GM19463 (cell line): ENCODE measurements around the gene USB1.
"Not testable (repeated sequence)": the region's sequence is repeated elsewhere in the genome, so short reads cannot be mapped to it uniquely, and the experiment has no call there.

Experiments used
- ATAC-seq: cut with Tn5 transposase; IDR thresholded peaks from one replicate; pipeline ENCODE4 v1.9.1; 2021; ENCODE audit warnings: mild to moderate bottlenecking, moderate library complexity; ENCODE audit not compliant: unreplicated experiment

Gene USB1

GRCh38 chr16:57969451-57970123, 31.6 kb upstream of the USB1 start:
- no peak for ATAC-seq

DNA sequence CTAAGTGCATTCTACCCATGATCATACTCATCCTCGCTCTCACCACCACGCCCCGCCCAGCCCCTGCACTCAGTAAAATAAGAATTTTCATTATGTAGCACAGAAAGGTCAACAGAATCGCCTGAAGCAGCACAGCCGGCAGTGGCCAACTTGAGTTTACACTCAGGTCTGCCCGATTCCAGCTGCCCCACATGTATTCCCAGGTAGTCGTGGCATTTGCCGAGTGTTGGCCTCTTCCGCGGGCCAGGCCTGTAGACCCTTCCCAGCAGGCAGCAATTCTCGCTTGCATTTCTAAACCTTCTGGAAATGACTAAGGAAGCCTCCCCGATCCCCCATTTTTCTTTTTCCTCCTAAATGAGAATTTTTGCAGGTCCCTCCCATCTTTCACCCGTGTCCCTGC, 30.9 kb upstream of the USB1 start:
- no peak for ATAC-seq

GRCh38 chr16:57970970-57971369, 30.2 kb upstream of the USB1 start, which contains the start of gene CNGB1:
Gene CNGB1, minus strand, starts transcription at chr16:57971128. Its CDS starts 3,842 bp downstream, at chr16:57967286.
- ATAC-seq = no peak

GRCh38 chr16:57971848-57972247, 29.4 kb upstream of the USB1 start:
- ATAC-seq = no peak

DNA sequence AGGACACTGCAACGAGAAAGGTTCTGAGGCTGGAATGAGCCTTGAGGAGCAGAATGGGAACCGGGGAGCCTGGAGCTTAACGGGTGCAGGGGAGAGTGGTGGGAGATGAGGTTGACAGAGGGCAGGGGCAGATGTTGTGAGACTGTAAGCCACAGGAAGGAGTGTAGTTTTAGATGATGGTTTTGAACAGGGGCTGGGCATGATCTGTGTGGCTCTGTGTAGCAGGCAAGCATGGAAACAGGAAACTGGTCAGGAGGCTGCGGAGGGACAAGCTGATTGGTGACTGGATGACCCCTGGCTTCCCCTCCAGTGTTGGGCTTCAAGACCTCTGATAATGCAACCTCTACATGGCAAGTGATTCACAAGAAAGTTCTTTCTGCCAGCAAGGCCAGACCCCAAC, 28.9 kb upstream of the USB1 start:
- ATAC-seq = no peak

GRCh38 chr16:57976331-57976796, 24.8 kb upstream of the USB1 start:
- no peak for ATAC-seq

DNA sequence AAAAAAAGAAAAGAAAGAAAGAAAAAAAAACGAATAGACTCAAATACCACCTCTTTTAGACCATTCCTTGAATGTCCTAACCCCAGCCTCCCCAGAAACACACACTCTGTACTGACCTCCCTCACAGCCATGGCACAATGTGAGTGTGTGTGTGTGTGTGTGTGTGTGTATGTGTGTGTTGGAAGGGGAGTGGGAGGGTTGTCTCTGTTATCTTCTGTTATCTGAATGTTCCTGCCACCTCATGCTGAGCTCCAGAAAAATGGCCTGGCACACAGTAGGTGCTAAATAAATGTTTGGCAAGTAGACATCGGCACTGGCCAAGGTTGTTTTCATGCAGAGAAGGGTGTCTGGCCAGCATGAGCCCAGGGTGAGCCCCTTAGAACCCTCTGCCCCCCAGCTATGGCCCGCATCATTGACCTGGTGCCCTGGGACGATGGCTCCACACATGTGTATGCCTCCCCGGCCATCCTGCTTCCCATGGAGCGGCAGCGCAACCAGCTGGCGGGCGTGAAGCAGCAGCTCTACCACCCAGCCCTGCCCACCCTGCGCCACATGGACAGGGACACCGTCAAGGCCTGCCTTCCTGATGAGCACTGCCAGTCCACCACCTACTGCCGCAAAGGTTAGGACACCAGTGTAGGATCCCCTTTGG, 23.7 kb upstream of the USB1 start:
- ATAC-seq = no peak

- not testable (repeated sequence) for ATAC-seq
These were observed 23.1 kb upstream of the USB1 start for GRCh38 chr16:57978070-57978465.

GRCh38 chr16:57979006-57979585, 22.1 kb upstream of the USB1 start:
- no peak for ATAC-seq

DNA sequence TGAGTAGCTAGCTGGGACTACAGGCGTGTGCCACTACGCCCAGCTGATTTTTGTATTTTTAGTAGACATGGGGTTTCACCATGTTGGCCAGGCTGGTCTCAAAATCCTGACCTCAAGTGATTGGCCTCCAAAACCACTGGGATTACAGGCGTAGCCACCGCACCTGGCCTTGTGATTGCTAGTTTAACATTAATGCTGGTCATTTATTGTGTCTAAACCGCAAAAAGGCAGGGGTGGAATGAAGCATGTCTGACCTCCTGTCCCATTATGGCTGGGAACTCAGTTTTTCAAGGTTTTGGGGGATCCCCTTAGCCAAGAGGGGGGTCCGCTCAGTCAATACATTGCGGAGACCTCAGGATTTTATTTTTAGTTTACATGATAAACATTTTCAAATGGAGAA, 19.6 kb upstream of the USB1 start:
- no peak for ATAC-seq

DNA sequence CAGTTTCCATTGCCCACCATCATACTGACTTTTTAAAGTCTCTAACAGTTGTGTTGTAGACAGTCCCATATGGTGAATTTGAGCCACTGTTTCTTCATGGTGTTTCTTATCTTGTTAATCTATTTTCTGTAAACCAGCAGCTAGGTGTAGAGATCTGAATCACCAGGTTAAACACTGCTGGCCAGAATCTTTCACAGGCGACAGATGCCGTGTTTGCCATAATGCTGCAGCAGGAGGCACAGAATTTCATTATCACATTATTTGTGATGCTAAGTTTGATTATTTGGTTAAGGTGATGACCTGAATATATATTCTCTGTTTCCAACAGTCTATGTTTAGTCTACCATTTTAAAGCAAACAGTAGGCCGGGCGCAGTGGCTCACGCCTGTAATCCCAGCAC, 18.8 kb upstream of the USB1 start:
- no peak for ATAC-seq

DNA sequence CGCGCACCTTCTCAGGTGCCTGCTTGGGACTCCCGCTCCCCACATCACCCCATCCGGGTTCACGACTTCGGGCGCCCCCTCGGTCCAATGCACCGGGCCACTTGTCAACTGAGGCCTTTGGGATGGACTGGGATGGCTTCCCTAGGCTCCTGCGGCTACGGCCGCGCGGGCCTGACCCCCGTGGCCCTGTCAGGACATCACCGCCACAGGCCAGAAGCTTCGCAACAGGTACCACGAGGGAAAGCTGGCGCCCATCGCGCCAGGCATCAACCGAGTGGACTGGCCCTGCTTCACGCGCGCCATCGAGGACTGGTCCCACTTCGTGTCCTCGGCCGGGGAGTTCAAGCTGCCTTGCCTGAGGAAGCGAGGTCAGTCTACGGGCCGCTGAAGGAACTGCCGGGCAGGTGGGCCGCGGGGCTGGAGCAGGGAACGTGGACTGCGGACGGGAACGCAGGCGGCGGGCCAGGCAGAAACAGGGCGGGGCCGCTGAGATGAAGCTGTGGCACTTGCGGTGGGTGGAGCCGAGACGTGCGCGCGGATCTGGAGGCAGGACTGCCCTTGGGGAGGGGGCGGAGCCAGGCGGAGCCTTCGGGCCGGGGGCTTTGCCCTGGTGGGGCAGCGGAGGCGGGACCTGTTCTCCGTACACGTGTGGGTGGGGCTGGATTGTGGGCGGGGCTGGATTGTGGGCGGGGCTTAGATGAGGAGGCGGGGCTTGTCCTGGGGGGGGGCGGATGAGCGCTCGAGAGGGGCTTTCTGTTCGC, 16.6 kb upstream of the USB1 start:
- ATAC-seq = peak; percentile 69

- ATAC-seq = no peak
These were observed 15.7 kb upstream of the USB1 start for GRCh38 chr16:57985204-57986181.

- ATAC-seq = no peak
These were observed 15.0 kb upstream of the USB1 start for GRCh38 chr16:57986196-57986595.

DNA sequence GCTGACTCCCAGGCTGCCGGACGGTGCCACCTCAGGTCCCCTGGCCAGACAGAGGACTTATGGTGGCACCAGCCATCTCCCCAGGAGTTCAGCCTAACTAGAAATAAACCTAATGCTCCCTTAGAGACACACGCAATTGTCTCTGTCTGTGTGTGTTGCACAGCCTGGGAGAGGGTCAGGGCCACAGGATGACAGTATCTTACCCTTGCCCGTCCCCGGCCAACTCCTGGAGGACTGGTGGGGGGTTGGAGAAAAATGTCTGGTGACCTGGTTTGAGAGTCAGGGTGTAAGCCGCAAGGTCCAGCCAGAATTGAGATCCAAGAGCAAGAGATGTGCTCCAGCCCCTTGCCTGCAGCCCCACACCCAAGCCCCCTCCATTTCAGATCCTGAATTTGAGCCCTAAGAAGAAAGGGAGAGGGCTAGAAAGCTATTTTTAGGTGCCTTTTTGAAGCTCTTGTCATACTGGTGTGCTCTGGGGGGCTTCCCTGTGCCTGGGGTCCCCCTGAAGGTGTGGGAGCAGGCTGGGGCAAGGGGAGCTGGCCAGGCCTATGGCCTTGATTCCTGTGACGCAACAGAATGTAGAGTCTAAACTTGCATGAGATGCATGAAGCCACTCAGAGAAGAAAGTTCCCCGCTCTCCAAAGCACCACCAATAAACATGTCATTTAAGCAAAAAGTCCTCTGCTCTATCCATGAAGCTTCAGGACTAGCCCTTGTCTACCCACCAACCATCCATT, 13.6 kb upstream of the USB1 start:
- ATAC-seq = no peak

- ATAC-seq = no peak
These were observed 12.3 kb upstream of the USB1 start for GRCh38 chr16:57988929-57989328.

GRCh38 chr16:57991551-57992059, 9.6 kb upstream of the USB1 start:
- no peak for ATAC-seq

- ATAC-seq = no peak
These were observed 9.1 kb upstream of the USB1 start for GRCh38 chr16:57992084-57992483.

GRCh38 chr16:57993438-57993837, 7.8 kb upstream of the USB1 start:
- ATAC-seq = no peak
